NCI-H82 (cell line): Measurements from ENCODE around the gene GAB2.
A peak's percentile ranks its signal among the peaks of the same experiment; 100 is the strongest.
"Not testable (repeated sequence)": the region's sequence is repeated elsewhere in the genome, so short reads cannot be mapped to it uniquely, and the experiment has no call there.

Experiments used
- DNase-seq: peaks from one replicate; lab custom pipeline; 2025; lab: John Stamatoyannopoulos, UW

GAB2 gene

DNA sequence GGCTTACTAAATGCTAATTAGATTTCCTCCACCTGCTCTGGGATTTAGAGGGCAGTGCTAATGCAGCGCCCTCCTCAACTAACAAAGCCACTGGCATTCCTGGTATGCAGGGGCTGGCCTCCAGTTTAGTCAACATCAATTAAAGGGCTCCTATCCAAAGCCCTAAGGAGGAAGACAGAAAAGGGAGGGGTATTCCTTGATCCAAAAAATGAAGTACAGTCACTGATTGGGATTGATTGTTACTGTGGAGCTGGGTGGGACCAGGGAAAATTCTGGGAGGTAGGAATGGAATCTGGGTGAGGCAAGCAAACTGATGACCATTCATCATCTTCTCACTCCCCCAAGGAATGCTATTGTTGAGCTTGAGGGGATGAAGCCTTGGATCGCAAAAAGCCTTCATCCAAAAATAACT lies 52.2 kb downstream of the GAB2 start:
- peak; percentile 77 for DNase-seq

DNA sequence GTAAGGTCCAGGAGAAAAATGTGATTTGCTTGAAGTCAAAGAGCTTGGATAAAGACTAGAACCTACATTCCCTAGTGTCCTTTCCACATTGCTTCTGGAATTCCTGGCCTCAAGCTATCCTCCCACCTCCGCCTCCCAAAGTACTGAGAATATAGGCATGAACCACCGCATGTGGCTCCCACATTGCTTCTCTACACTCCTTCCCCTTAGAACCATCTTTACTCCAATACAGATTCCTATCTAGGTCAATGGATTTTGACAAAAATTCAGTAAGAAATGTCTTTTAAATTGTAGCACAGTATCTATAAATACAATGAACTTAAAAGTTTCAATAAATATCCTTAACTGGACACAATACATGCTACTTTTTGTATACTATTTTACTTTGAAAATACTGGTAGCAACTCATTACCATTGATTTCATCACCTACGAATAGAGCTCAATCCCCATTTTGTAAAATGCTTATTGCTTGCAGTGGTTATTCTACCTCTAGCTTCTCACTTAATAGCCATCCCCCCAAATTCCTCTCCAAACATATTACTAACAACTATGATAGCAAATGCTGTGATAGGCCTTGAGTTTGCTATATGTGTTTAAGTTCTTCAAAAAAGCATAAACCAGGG lies 53.4 kb downstream of the GAB2 start:
- no peak for DNase-seq

DNA sequence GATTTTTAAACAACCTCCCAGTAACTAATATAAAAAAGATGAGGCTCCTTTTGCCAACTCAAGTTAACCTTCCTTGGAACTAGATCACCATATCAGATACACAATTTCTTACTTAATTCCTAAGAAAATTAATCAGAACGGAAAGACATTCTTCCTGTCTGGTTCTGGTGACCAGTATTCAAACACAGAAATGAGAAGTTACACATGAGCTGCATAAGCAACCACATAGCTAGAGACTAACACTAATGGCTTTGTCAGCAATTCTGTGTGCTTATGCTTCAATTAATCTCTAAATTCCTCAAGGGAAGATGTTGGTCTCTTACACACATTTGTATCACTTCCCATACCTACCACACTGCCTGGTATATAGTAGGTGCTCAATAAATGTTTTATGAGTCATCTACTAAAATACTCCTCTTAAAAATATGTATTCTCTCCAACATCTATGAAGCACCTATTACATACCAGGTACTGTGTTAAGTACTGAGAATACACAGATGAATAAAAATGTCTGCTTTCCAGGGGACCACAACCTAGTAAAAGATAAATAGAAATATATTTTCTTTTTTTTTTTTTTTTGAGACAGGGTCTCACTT lies 54.5 kb downstream of the GAB2 start:
- no peak for DNase-seq

DNA sequence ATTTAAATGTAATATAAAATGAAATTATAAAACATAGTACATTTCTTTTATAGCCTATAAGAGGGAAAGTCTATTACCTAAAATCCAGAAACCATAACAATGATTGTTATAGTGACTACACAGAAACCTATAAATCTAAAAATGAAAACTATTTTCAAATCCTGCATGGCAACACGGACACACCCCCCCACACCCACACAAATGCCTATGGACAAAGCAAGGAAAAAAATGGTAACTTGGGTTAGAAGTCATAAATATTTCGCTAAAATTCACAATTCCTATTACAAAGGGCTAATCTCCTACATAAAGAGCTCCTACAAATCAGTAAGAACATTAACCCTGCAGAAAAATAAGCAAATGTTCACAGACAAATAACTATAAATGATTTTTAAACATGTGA lies 56.4 kb downstream of the GAB2 start:
- no peak for DNase-seq

DNA sequence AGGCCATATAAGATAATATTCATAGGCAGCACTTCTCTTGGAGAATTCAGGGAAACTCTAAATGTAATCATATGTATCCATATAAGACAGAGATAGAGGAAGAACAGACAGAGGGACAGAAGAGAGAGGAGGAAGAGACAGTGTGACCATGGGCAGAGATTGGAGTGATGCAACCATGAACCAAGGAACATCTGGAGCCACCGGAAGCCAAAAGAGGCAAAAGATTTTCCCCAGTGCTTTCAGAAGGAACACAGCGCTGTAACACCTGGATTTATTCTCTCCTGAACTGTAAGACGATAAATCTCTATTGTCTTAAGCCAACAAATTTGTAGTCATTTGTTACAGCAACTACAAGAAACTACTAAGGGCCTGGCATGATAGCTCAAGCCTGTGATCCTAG lies 57.7 kb downstream of the GAB2 start:
- DNase-seq, result no peak

DNA sequence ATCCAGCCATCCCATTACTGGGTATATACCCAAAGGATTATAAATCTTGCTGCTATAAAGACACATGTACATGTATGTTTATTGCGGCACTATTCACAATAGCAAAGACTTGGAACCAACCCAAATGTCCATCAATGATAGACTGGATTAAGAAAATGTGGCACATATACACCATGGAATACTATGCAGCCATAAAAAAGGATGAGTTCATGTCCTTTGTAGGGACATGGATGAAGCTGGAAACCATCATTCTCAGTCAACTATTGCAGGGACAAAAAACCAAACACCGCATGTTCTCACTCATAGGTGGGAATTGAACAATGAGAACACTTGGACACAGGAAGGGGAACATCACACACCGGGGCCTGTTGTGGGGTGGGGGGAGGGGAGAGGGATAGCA lies 59.7 kb downstream of the GAB2 start:
- DNase-seq, result not testable (repeated sequence)

DNA sequence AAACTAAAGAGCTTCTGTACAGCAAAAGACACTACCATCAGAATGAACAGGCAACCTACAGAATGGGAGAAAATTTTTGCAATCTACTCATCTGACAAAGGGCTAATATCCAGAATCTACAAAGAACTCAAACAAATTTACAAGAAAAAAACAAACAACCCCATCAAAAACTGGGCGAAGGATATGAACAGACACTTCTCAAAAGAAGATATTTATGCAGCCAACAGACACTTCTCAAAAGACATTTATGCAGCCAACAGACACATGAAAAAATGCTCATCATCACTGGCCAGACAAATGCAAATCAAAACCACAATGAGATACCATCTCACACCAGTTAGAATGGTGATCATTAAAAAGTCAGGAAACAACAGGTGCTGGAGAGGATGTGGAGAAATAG lies 60.2 kb downstream of the GAB2 start:
- not testable (repeated sequence) for DNase-seq

DNA sequence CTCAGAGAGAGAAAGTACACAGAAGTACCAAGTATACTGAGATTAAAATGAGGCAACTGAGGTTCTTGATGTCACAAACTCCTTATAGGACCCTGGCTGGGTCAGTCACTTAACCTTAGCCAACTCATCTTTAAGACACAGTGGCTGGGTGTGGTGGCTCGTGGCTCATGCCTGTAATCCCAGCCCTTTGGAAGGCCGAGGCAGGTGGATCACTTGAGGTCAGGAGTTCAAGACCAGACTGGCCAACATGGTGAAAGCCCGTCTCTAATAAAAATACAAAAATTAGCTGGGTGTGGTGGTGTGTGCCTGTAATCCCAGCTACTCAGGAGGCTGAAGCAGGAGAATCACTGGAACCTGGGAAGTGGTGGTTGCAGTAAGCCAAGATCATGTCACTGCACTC lies 61.9 kb downstream of the GAB2 start:
- not testable (repeated sequence) for DNase-seq

DNA sequence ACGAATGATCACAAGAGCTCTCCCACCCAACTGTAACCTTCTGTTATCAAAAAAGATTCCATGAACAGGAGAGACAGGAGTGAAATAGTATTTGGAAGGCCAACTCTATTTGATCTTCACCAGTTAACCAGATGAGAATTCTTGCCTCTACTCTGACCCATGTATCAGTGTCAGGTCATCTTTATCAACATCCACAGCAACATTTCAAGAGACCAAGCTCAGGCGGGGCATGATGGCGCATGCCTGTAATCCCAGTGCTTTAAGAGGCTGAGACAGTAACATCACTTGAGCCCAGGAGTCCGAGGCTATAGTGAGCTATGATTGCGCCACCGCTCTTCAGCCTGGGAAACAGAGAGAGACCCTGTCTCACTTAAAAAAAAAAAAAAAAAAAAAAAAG lies 62.3 kb downstream of the GAB2 start:
- no peak for DNase-seq

DNA sequence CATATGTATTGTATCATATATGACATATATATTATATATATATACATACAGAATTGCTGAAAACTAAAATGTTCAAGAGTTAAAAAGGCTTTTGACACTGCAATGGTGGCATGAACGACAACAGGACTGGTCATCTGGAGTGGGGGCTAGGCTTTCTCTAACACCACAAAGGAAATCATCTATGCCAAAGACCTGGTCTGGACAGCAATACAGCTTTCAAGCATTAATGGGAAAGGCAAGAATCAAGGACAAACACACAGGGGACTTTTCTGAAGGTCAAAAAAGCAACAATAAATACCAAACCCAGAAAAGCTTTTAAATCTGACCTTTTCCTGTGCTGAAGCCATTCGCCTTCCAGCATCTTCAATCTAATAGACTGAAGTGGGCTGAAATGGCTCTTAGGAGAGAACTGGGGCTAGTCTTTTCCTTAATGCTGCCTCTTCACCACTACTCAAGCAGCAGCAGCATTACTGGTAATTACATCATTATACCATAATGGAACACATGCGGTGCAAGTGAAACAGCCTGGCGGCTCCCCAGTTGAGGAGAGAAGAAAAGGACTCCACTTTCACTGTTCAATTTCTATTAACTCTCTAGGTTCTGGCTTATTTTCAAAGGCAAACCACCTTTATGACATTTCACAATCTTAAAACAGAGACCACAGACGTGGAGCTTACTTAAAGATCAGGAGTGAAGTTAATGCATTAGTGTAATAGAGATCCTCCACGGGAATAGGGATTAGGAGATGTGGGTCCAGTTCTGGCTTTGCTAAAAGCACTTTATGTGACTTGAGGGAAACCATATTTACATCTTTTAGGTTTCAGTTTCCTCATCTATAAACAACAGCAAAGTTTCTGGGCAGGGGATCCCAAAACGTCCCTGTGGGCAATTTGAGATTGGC lies 63.0 kb downstream of the GAB2 start:
- peak; percentile 66 for DNase-seq

DNA sequence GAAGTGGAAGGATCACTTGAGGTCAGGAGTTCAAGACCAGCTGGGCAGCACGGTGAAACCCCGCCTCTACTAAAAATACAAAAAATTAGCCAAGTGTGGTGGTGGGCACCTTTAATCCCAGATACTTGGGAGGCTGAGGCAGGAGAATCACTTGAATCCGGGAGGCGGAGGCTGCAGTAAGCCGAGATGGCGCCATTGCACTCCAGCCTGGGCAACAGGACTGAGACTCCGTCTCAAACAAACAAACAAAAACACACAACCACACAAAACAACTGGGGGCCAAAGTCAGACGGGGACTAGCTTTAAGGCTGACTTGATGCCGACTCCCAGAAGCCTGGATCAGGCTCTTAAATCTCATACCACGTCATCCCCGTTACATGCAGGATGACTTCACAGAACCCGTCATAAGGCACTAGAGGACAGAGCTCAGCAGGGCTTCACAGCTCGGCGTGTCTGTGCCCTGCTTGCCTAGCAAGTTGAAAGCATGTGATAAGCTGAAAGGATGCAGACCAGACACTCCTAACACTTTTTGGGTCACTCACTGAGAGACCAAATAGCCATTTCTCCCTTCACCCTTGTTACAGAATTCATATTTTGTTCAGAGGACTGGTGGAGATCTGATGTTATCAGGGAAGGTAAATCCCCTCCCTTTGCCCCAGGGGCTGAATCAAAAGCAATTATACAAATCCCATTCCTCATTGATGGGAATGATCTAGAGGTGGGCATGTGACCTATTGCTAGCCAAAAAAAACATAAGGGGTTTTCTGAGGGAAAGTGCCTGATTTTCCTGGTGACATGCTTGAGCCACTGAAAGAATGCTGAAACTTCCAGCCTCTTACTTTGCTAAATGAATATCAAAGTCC lies 65.4 kb downstream of the GAB2 start:
- DNase-seq, result no peak

DNA sequence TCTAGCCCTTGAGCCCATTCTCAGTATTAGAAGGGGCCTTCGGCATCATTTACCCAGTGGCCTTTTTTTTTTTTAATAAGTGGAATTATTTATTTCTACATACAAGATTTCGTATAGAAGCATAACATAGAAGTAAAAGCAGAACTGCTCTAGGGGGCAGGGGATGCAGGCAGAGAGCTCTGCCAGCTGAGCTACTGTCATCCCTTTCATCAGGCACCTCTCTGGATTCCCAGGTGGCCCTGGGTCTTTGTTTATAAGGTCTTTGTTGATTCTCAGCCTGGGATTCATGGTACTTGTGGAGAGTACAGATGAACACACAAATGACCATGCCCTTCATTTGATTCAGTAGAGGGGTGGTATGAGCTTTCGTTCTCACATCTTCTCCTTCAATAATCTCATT lies 66.4 kb downstream of the GAB2 start:
- DNase-seq, result peak; percentile 10

DNA sequence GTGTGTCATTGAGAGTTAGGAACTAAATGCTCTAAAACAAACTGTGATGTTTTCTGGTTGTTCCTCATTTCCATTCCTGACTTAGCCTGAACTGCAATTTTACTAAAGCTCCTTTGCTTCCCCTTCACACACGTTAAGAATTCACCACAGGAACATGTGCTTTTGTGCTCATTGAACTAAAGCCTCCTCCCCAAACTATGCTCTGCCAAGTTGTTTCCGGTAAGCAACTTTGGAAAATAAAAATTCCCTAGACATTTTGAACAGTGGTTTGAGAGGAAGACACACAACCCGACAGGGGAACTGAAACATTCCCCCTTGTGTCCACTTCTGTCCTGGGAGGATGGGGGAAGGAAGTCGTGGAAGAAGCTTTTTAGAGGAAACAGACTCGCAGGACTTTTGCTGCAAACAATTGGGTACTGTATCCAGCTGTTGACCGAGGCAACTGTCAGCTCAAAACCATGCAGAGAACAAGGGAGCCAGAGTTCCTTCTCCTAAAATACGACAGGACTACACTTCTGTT lies 66.9 kb downstream of the GAB2 start:
- no peak for DNase-seq

DNA sequence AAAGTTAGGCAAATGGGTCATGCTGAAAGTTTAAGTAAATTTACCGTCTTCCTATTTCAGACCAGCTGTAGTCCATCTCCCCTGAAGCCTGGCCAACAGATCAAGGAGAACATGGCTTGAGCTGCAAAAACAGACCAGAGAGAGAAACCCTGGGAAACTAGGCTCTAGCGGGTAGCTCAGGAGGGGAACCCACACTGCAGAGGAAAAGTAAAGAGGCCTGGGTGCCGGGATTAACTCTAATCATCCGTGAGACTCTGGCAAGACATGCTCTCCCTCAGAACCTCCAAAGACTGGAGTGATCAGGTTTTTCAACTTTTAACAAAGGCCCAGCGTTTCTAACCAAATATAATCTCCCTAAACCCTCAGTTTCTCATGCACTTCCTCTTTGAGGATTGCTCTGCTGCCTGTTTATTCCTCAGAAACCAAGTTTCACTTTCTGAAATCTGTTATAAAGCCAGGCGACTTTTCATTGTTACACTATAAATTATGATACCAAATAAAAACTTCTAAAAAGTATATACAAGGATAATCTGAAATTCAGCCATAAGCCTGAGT lies 67.5 kb downstream of the GAB2 start:
- peak; percentile 62 for DNase-seq

DNA sequence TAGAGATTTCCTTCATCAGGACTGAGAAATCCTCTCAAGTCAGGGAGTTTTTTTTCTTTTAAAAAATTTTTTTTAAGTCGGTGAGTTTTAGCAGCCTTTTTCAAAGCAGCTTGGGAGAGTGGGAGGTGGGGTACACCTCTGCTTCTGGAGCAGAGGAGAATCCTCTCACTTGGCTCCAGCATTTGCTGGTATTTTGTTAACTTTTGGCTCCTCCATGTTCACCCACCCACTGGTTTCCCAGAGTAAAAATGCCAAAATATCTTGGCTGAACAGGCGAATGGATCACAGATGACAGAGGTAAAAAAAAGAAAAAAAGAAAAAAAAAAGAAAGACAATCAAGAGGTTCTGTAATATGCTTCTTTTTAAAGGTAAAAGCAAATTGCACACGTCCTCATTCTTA lies 68.0 kb downstream of the GAB2 start:
- no peak for DNase-seq

DNA sequence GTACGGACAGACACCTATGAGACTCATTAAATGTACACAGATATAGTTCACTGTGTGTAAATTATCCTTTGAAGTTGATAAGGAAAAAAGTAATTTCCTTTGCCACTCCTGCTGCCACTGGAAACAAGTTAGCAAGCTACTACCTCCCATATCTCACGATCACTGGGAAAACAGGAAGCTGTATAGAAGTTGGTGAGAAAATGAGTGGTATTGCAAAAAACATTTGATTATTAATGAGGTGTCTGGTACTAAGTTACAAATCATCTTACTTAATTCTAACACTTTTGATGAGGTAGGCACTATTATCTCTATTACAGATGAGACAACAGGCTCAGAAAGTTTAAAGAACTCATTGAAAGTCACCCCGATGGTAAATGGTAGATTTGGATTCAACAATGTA lies 68.5 kb downstream of the GAB2 start:
- no peak for DNase-seq

DNA sequence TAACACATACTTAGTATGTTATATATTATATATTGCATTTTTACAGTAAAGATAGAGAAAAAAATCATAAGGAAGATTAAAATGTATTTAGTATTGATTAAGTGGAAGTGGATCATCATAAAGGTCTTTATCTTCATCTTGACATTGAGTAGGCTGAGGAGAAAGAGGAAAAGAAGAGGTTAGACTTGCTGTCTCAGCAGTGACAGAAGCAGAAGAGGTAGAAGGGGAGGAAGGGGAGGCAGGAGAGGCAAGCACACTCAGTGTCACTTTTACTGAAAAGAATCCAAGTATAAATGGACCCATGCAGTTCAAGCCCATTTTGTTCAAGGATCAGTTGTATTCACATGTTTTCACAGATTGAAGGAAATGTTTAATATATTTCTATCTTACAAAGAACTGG lies 69.7 kb downstream of the GAB2 start:
- DNase-seq, result no peak

DNA sequence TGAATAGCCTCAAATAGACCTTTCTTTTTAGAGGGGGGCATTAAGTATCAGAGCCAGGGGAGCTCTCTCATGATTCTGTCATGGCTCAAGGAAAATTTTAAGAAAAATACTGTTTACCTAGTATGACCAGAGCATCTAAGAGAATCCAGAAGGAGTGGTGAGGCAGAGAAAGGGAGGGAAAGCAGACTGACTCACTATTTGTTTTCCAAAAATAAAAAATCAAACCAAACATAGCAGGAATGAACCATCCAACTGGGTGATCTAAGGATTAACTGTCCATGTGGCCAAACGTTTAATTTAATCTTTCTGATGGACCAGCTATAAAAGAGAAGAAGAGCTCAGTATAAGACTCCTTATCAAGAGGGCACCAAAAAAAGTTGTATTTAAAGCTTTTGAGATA lies 70.8 kb downstream of the GAB2 start:
- no peak for DNase-seq

DNA sequence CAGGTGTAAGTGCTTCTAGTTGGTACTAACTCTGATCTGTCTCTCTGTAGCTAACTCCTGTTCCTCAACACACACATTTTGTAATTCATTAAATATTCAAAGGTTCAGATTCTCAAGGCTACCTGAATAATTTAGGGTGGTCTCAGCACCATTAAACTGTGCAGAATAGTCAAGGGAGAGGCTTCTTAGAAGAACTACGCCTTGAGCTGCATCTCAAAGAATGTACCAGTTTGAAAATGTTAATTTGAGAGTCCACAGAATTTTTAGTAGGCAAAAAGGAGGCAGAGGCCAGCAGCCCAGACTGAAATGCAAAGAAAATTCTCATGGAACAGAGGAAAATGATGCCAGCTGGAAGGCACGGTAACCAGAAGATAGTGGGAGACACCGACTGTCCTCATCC lies 72.2 kb downstream of the GAB2 start:
- no peak for DNase-seq

DNA sequence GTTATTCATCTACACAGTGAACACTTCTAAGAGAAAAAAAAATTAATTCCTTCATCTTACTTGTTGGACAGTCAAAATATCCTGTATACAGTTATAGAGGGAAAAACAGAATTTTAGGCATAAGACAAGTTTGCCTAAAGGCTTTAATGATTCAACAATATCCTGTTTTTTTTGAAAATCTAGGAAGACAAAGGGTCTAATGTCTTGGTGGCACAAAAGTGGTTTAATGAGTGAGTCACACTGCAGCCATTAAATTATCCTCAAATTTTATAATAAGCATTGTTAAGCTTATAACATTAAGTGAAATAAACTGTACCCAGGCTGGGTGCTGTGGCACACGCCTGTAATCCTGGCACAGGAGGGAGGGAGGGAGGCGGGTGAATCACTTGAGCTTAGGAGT lies 72.9 kb downstream of the GAB2 start:
- no peak for DNase-seq

DNA sequence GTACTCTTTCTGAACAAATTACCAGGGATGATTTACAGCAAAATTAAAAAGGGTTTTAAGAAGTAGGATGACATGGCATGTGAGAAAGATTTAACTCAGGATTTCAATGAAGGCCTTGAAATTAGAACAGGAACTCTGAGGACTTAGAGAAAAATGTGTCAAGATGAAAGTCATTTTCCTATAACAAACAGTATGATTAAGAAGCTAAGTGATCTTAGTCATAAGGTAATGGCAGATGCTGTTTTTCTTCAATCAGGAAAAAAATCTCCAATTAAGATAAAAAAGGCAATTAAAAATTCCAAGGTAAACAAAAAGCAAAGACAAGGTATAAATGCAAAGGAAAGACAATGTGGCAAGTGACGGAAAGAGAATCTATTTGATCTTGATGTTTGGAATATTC lies 73.5 kb downstream of the GAB2 start:
- DNase-seq, result no peak

DNA sequence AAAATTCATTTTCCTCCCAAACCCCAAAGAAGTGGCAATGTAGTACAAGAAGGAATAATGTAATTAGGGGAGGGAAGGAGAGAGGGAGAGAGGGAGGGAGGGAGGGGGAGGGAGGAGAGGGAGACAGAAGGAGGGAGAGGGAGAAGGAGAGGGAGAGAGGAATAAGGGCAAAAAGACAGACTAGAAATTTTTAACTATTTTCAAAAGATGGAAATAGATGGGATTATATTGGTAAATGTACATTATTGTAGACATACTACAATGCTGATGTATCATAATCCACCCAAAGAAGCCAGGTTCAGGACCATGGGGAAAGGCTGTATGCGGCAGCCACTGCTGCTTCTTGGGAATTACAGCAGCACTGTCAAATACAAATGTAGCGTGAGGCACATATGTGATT lies 74.3 kb downstream of the GAB2 start:
- no peak for DNase-seq
